Neural progenitor cell (in vitro differentiated cells): Measurements from ENCODE around the gene MRPL17. TPM values are rescaled to one million over a fixed set of nuclear protein-coding genes. Genes with fewer than 3 reads are reported as not detected.

Experiments used
- DNase-seq: peaks from one replicate; pipeline ENCODE4 v3.0.0-alpha.2; 2016; ENCODE audit warnings: low spot score
- H2AFZ ChIP-seq: fragments of 200-600 bp; sonication (generic); replicated peaks from 2 replicates; pipeline ENCODE4 v1.6.1; 2016; ENCODE audit warnings: antibody characterized with exemption
- H3F3A ChIP-seq: fragments of 200-600 bp; sonication (generic); 2 replicates; pipeline ENCODE4 v1.6.1; 2016; ENCODE audit warnings: antibody characterized with exemption, low read depth
- H3K27ac ChIP-seq: fragments of 200-600 bp; sonication (generic); 2 replicates; pipeline ENCODE4 v1.5.1; 2016; ENCODE audit warnings: mild to moderate bottlenecking
- H3K27me3 ChIP-seq: fragments of 200-600 bp; sonication (generic); 2 replicates; pipeline ENCODE4 v1.6.1; 2016; ENCODE audit warnings: mild to moderate bottlenecking, moderate library complexity
- H3K36me3 ChIP-seq: fragments of 200-600 bp; sonication (generic); 2 replicates; pipeline ENCODE4 v1.5.1; 2016
- H3K4me1 ChIP-seq: fragments of 200-600 bp; sonication (generic); 2 replicates; pipeline ENCODE4 v1.6.1; 2016; ENCODE audit warnings: mixed run types
- H3K4me2 ChIP-seq: fragments of 200-600 bp; sonication (generic); 2 replicates; pipeline ENCODE4 v1.6.1; 2016
- H3K4me3 ChIP-seq: fragments of 200-600 bp; sonication (generic); 2 replicates; pipeline ENCODE4 v1.5.1; 2016
- H3K79me2 ChIP-seq: fragments of 200-600 bp; sonication (generic); 2 replicates; pipeline ENCODE4 v1.6.1; 2016; ENCODE audit warnings: low read depth
- H3K9ac ChIP-seq: fragments of 200-600 bp; sonication (generic); 2 replicates; pipeline ENCODE4 v1.6.1; 2016
- H3K9me3 ChIP-seq: fragments of 200-600 bp; sonication (generic); 2 replicates; pipeline ENCODE4 v1.5.1; 2016; ENCODE audit warnings: low read depth
- H4K20me1 ChIP-seq: fragments of 200-600 bp; sonication (generic); 2 replicates; pipeline ENCODE4 v1.6.1; 2016; ENCODE audit warnings: low read depth
- H3K27ac Mint-ChIP-seq: 3 replicates; pipeline ENCODE4 v1.8.0; 2021; ENCODE audit warnings: mixed read lengths
- H3K27me3 Mint-ChIP-seq: 2 replicates; pipeline ENCODE4 v1.8.0; 2022; ENCODE audit warnings: low read depth, mild to moderate bottlenecking, inconsistent platforms, moderate library complexity, mixed read lengths; ENCODE audit not compliant: insufficient read depth
- H3K36me3 Mint-ChIP-seq: 3 replicates; pipeline ENCODE4 v1.8.0; 2021; ENCODE audit warnings: mixed read lengths
- H3K4me1 Mint-ChIP-seq: 3 replicates; pipeline ENCODE4 v1.8.0; 2021; ENCODE audit warnings: mixed read lengths
- H3K4me3 Mint-ChIP-seq: 3 replicates; pipeline ENCODE4 v1.8.0; 2021; ENCODE audit warnings: mild to moderate bottlenecking, moderate library complexity, mixed read lengths
- H3K9me3 Mint-ChIP-seq: 3 replicates; pipeline ENCODE4 v1.8.0; 2020; ENCODE audit warnings: mixed read lengths
- CTCF ChIP-seq: fragments of 200-600 bp; sonication (generic); IDR thresholded peaks from 2 replicates; pipeline ENCODE4 v1.5.1; 2017; ENCODE audit warnings: antibody characterized with exemption, mild to moderate bottlenecking
- EZH2 ChIP-seq: fragments of 200-600 bp; sonication (generic); IDR thresholded peaks from 2 replicates; pipeline ENCODE4 v1.6.1; 2017; ENCODE audit warnings: antibody characterized with exemption, mild to moderate bottlenecking, moderate library complexity
- EZH2phosphoT487 ChIP-seq: fragments of 200-600 bp; sonication (generic); IDR thresholded peaks from 2 replicates; pipeline ENCODE4 v1.6.1; 2017; ENCODE audit warnings: antibody characterized with exemption
- total RNA-seq: library from RNA; depleted of rRNA; stranded (reverse); fragments of >200 nt; gene quantifications from 2 replicates; pipeline ENCODE4 v1.2.3, GENCODE V29; 2015; ENCODE audit warnings: low replicate concordance

Gene MRPL17
- total RNA-seq, 1 donor from 2014 or later, result 24.3 TPM

GRCh38 chr11:6631361-6631890 lies 51.7 kb downstream of the MRPL17 start:
- no peaks in the 10 kb centered on the region for H3K36me3 ChIP-seq
- H3F3A ChIP-seq, result peaks cover 9% of the 10 kb centered on the region
- TF ChIP-seq CTCF, result no peak
- TF ChIP-seq EZH2phosphoT487, result no peak
- no peak for TF ChIP-seq EZH2
- DNase-seq, result no peak
- H3K27ac ChIP-seq, result no peak overlapping the region
- Mint-ChIP-seq H3K4me3 (no peak overlapping the region), H3K4me1 (no peaks in the 10 kb centered on the region), H3K9me3 (no peaks in the 10 kb centered on the region), H3K27me3 (peaks cover 7% of the 10 kb centered on the region), H3K36me3 (peaks cover 31% of the 10 kb centered on the region), H3K27ac (no peak overlapping the region)
- H3K9me3 ChIP-seq, result no peaks in the 10 kb centered on the region
- peaks cover 3% of the 10 kb centered on the region for H3K4me1 ChIP-seq
- H3K9ac ChIP-seq, result no peak overlapping the region
- H3K4me3 ChIP-seq, result no peak overlapping the region
- no peak overlapping the region for H3K4me2 ChIP-seq
- H3K27me3 ChIP-seq, result peaks cover 40% of the 10 kb centered on the region
- peaks cover 4% of the 10 kb centered on the region for H4K20me1 ChIP-seq
- no peak overlapping the region for H2AFZ ChIP-seq
- H3K79me2 ChIP-seq, result no peaks in the 10 kb centered on the region

GRCh38 chr11:6630632-6631291 lies 52.4 kb downstream of the MRPL17 start:
- Histone ChIP-seq H3K9ac (no peak overlapping the region), H3F3A (peaks cover 9% of the 10 kb centered on the region), H3K4me2 (peak overlapping the region; percentile 91), H3K36me3 (no peaks in the 10 kb centered on the region), H3K79me2 (no peaks in the 10 kb centered on the region), H4K20me1 (peaks cover 4% of the 10 kb centered on the region), H3K27me3 (peaks cover 40% of the 10 kb centered on the region), H3K9me3 (no peaks in the 10 kb centered on the region), H3K4me1 (peaks cover 3% of the 10 kb centered on the region), H3K4me3 (peak overlapping the region; percentile 51), H3K27ac (no peak overlapping the region), H2AFZ (peak overlapping the region; percentile 96)
- Mint-ChIP-seq H3K4me1 (no peaks in the 10 kb centered on the region), H3K27me3 (peaks cover 7% of the 10 kb centered on the region), H3K9me3 (no peaks in the 10 kb centered on the region), H3K27ac (no peak overlapping the region), H3K4me3 (no peak overlapping the region), H3K36me3 (peaks cover 34% of the 10 kb centered on the region)
- TF ChIP-seq EZH2 (peak; percentile 53), CTCF (no peak), EZH2phosphoT487 (peak; percentile 62)
- DNase-seq, result no peak

Other genes with a start within 250 kb of the MRPL17 start
- 0.56 TPM in 2 replicates for gene HPX, start 242.4 kb downstream of the MRPL17 start, total RNA-seq
- gene TRIM3, start 209.4 kb downstream of the MRPL17 start, total RNA-seq, result 16.1 and 19.9 TPM in 2 replicates
- gene ARFIP2, start 202.0 kb downstream of the MRPL17 start, total RNA-seq, result 40.2 and 50.5 TPM in 2 replicates
- 37.2 and 39.8 TPM in 2 replicates for gene TIMM10B, start 201.8 kb downstream of the MRPL17 start, total RNA-seq
- gene DNHD1, start 186.1 kb downstream of the MRPL17 start, total RNA-seq, result 5.0 and 8.6 TPM in 2 replicates
- 12.3 and 16.0 TPM in 2 replicates for gene RRP8, start 79.7 kb downstream of the MRPL17 start, total RNA-seq
- 85.6 and 98.7 TPM in 2 replicates for gene ILK, start 79.6 kb downstream of the MRPL17 start, total RNA-seq
- 34.1 and 58.0 TPM in 2 replicates for gene TAF10, start 71.1 kb downstream of the MRPL17 start, total RNA-seq
- 9.9 and 28.8 TPM in 2 replicates for gene TPP1, start 63.9 kb downstream of the MRPL17 start, total RNA-seq
- 4.5 and 9.0 TPM in 2 replicates for gene DCHS1, start 27.5 kb downstream of the MRPL17 start, total RNA-seq
- gene OR2AG2, start 88.6 kb upstream of the MRPL17 start, total RNA-seq, result 0.25 and 0.36 TPM in 2 replicates
- not detected in 2 replicates for gene OR2AG1, start 99.7 kb upstream of the MRPL17 start, total RNA-seq
- 0.36 and 0.50 TPM in 2 replicates for gene OR6A2, start 116.3 kb upstream of the MRPL17 start, total RNA-seq
- gene OR10A5, start 162.3 kb upstream of the MRPL17 start, total RNA-seq, result not detected in 2 replicates
- gene OR10A2, start 179.7 kb upstream of the MRPL17 start, total RNA-seq, result not detected in 2 replicates
- not detected in 2 replicates for gene OR10A4, start 193.3 kb upstream of the MRPL17 start, total RNA-seq
- 0.56 TPM in 1 of 2 replicates, not detected in the other for gene OR2D2, start 209.2 kb upstream of the MRPL17 start, total RNA-seq
- not detected in 2 replicates for gene OR2D3, start 237.7 kb upstream of the MRPL17 start, total RNA-seq
- 14.8 and 20.1 TPM in 2 replicates for gene ZNF215, start 243.1 kb upstream of the MRPL17 start, total RNA-seq